SU-DHL-6 (cell line): ENCODE measurements around the gene TNS3.

ENCODE experiments used
- CTCF ChIP-seq: fragments of 200-600 bp; sonication (generic); IDR thresholded peaks from one replicate; pipeline ENCODE4 v1.5.1; 2017; ENCODE audit warnings: antibody characterized with exemption, mild to moderate bottlenecking, low read length, moderate library complexity; ENCODE audit not compliant: insufficient read depth, poor library complexity, severe bottlenecking
- EZH2phosphoT487 ChIP-seq: fragments of 200-600 bp; sonication (generic), shearing (Covaris generic); conservative IDR thresholded peaks from 2 replicates; pipeline ENCODE4 v1.6.1; 2018; ENCODE audit warnings: mild to moderate bottlenecking, antibody characterized with exemption, low read length, moderate library complexity, mixed read lengths

GRCh38 chr7:47538846-47539311, 43.0 kb downstream of the TNS3 start:
- no peak for TF ChIP-seq CTCF
- no peak for TF ChIP-seq EZH2phosphoT487
